HG03460 (cell line): ENCODE measurements around the gene HTR5A.
"Not testable (repeated sequence)": the region's sequence is repeated elsewhere in the genome, so short reads cannot be mapped to it uniquely, and the experiment has no call there.

Experiments
- ATAC-seq: cut with Tn5 transposase; IDR thresholded peaks from one replicate; pipeline ENCODE4 v1.9.1; 2021; ENCODE audit not compliant: unreplicated experiment

The HTR5A gene

GRCh38 chr7:155069992-155070751 is at the start of gene HTR5A:
Gene HTR5A (plus strand): TSS chr7:155070324. CDS start chr7:155070900, 576 bp downstream.
- ATAC-seq = peak; percentile 96

- no peak for ATAC-seq
These were observed 49.1 kb upstream of the HTR5A start for GRCh38 chr7:155020996-155021395.

- ATAC-seq = no peak
These were observed 48.4 kb upstream of the HTR5A start for GRCh38 chr7:155021699-155022145.

GRCh38 chr7:155027879-155028278 is 42.2 kb upstream of the HTR5A start:
- ATAC-seq = no peak

- ATAC-seq = no peak
These were observed 37.1 kb upstream of the HTR5A start for GRCh38 chr7:155032978-155033377.

GRCh38 chr7:155034495-155034894 is 35.6 kb upstream of the HTR5A start:
- not testable (repeated sequence) for ATAC-seq

- no peak for ATAC-seq
These were observed 31.8 kb upstream of the HTR5A start for GRCh38 chr7:155038335-155038734.

GRCh38 chr7:155043756-155044155 is 26.4 kb upstream of the HTR5A start:
- ATAC-seq = no peak

GRCh38 chr7:155048006-155048405 is 22.1 kb upstream of the HTR5A start:
- no peak for ATAC-seq

GRCh38 chr7:155051355-155051754 is 18.8 kb upstream of the HTR5A start:
- no peak for ATAC-seq

- no peak for ATAC-seq
These were observed 17.1 kb upstream of the HTR5A start for GRCh38 chr7:155053002-155053401.

GRCh38 chr7:155054761-155055160 is 15.4 kb upstream of the HTR5A start:
- no peak for ATAC-seq

- no peak for ATAC-seq
These were observed 13.0 kb upstream of the HTR5A start for GRCh38 chr7:155057076-155057475.

GRCh38 chr7:155058896-155059295 is 11.2 kb upstream of the HTR5A start:
- ATAC-seq = no peak

- no peak for ATAC-seq
These were observed 10.4 kb upstream of the HTR5A start for GRCh38 chr7:155059703-155060102.

GRCh38 chr7:155062411-155062810 is 7.7 kb upstream of the HTR5A start:
- ATAC-seq = no peak

GRCh38 chr7:155064186-155064585 is 5.9 kb upstream of the HTR5A start:
- ATAC-seq = no peak

- ATAC-seq = no peak
These were observed 3.6 kb upstream of the HTR5A start for GRCh38 chr7:155066417-155066950.

- ATAC-seq = no peak
These were observed 1.1 kb downstream of the HTR5A start for GRCh38 chr7:155071121-155071651.

- ATAC-seq = no peak
These were observed 1.9 kb downstream of the HTR5A start for GRCh38 chr7:155071916-155072571.

GRCh38 chr7:155073922-155074321 is 3.8 kb downstream of the HTR5A start:
- ATAC-seq = no peak

GRCh38 chr7:155084021-155084420 is 13.9 kb downstream of the HTR5A start:
- ATAC-seq = no peak
